Upper lobe of right lung (tissue), 1 donor: ENCODE measurements around the gene STEAP3. TPM values are rescaled to one million over a fixed set of nuclear protein-coding genes. Genes with fewer than 3 reads are reported as not detected.

Experiments used
- ATAC-seq: fragments of 200-7000 bp; cut with Tn5 transposase; one replicate; pipeline ENCODE4 v1.9.1; 2020; ENCODE audit warnings: mild to moderate bottlenecking, moderate library complexity
- DNase-seq: peaks from one replicate; pipeline ENCODE4 v3.0.0-alpha.2; 2020
- H3K27ac ChIP-seq: fragments of 200-600 bp; one replicate; pipeline ENCODE4 v1.8.0; 2022
- H3K27me3 ChIP-seq: fragments of 200-600 bp; one replicate; pipeline ENCODE4 v1.8.0; 2022; ENCODE audit warnings: mild to moderate bottlenecking
- H3K36me3 ChIP-seq: fragments of 200-600 bp; one replicate; pipeline ENCODE4 v1.8.0; 2022
- H3K4me1 ChIP-seq: fragments of 200-600 bp; one replicate; pipeline ENCODE4 v1.8.0; 2022
- H3K4me3 ChIP-seq: fragments of 200-600 bp; one replicate; pipeline ENCODE4 v1.8.0; 2022; ENCODE audit warnings: mild to moderate bottlenecking
- H3K9me3 ChIP-seq: fragments of 200-600 bp; one replicate; pipeline ENCODE4 v1.8.0; 2022
- CTCF ChIP-seq: fragments of 200-600 bp; IDR thresholded peaks from one replicate; pipeline ENCODE4 v1.8.0; 2022; ENCODE audit warnings: antibody characterized with exemption
- intact Hi-C: fragments of 100-400 bp; cut with DNase I; formaldehyde crosslinking; loops from one replicate; pipeline ENCODE4 v1.11.0; 2022
- total RNA-seq: library from RNA; stranded (reverse); fragmentation: NEBNext Ultra II Directional; extraction: Animal tissue kit (Norgen Biotek cat#: 25700); gene quantifications from one replicate; pipeline ENCODE4 v1.2.1, GENCODE V29; 2021
- donor health status: DM: no; HTN: yes; CAD: no; lungs with severe emphysema.

STEAP3 gene
- total RNA-seq, 1 donor from 2014 or later, result 14.1 TPM

GRCh38 chr2:119230219-119231185 is 6.9 kb downstream of the STEAP3 start:
- Histone ChIP-seq H3K27ac (no peak overlapping the region), H3K9me3 (no peaks in the 10 kb centered on the region), H3K36me3 (no peaks in the 10 kb centered on the region), H3K4me1 (peaks cover 6% of the 10 kb centered on the region), H3K4me3 (no peak overlapping the region), H3K27me3 (no peaks in the 10 kb centered on the region)
- ATAC-seq (no peak), DNase-seq (no peak)
- no peak for TF ChIP-seq CTCF
- intact Hi-C loops, result no loop called here

DNA sequence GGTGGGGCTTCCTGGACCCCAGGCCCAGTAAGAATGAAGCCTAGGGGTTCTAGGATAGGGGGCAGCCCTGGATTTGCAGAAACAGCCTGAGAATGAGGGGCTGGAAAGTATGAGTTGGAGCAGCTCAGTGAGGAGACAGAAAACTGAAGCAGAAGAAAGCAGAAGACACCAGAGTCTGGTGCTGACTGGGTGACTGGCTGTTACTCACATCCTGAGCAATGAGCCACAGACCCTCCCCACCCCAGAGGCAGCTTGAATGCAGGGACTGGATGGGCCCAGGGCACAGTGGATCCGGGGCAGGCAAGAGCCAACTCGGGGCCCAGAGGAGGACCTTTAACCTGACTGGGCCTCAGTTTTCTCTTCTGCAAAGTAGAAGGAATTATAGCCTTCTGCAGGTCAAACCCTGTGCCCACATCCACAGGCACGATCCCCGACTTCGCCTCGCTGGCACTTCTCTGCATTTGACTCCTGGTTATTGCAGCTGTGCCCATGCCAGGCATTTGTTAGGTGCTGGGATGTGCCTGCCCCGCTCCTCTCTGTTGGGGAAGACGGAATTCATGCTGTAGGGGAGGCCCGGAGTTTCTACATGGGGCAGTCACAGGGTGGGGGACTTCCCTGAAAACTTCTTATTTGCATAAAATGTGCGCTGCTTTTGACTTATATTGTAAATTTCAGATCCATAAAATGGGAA is 8.5 kb downstream of the STEAP3 start:
- no peaks in the 10 kb centered on the region for H3K9me3 ChIP-seq
- H3K4me1 ChIP-seq, result no peaks in the 10 kb centered on the region
- DNase-seq (no peak), ATAC-seq (no peak)
- no peaks in the 10 kb centered on the region for H3K27me3 ChIP-seq
- H3K4me3 ChIP-seq, result no peak overlapping the region
- no peak overlapping the region for H3K27ac ChIP-seq
- intact Hi-C loops, result no loop called here
- H3K36me3 ChIP-seq, result no peaks in the 10 kb centered on the region
- TF ChIP-seq CTCF, result no peak

DNA sequence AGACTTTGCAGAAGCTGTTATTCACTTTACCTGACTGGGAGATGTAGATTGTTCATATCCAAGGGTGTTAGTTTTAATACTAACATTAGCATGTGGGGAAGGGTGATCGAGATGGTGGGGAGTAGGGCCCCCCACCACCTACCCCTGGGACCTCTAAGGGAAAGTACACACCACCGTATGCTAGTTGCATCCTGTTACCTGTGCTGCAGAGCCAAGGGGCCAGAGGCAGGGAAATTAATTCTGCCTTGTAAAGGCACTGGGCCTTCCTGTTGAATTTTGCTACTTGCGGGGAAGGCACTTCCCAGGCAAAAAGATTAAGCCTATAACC is 9.0 kb downstream of the STEAP3 start:
- no peak overlapping the region for H3K27ac ChIP-seq
- intact Hi-C loops, result no loop called here
- H3K27me3 ChIP-seq, result no peaks in the 10 kb centered on the region
- TF ChIP-seq CTCF, result no peak
- DNase-seq (no peak), ATAC-seq (no peak)
- H3K9me3 ChIP-seq, result no peaks in the 10 kb centered on the region
- H3K4me3 ChIP-seq, result no peak overlapping the region
- H3K4me1 ChIP-seq, result no peaks in the 10 kb centered on the region
- no peaks in the 10 kb centered on the region for H3K36me3 ChIP-seq

DNA sequence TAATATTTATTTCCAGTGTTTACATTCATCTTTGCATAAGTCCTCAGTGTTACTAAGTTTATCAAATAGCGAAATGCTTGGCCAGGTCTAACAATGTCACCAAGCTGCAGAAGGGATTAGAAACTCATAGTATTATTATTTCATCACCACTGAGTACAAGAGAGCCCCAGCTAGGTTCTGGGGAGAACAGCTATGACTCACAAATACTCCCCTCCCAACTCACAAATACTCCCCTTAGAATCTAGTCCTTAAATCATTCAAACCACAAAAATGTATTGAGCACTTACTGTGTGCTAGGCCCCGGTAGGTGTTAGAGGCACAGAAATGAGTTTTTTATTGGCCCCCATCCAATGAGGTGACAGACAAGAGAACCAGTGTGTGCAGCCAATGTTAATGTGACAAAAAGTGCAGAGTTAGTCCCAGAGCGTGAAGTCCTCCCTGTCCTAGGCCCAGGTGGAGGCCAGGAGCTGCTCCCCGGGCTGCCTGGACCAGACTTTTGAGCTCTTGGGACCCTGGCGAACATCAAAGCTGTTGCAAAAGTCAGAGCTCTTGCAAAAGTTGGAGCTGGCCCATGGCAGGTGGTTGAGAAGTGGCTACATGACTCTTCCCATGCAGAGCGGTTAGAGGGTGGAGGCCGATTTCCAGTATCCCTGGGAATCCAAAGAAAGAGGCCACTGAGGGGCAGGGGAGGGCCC is 9.8 kb downstream of the STEAP3 start:
- DNase-seq (no peak), ATAC-seq (peak; percentile 30)
- Histone ChIP-seq H3K27me3 (no peaks in the 10 kb centered on the region), H3K27ac (no peak overlapping the region), H3K9me3 (no peaks in the 10 kb centered on the region), H3K4me1 (no peaks in the 10 kb centered on the region), H3K4me3 (no peak overlapping the region), H3K36me3 (no peaks in the 10 kb centered on the region)
- TF ChIP-seq CTCF, result no peak
- intact Hi-C loops, result no loop called here

- Histone ChIP-seq H3K9me3 (no peaks in the 10 kb centered on the region), H3K27me3 (no peaks in the 10 kb centered on the region), H3K36me3 (no peaks in the 10 kb centered on the region), H3K4me3 (no peak overlapping the region), H3K27ac (no peak overlapping the region), H3K4me1 (no peaks in the 10 kb centered on the region)
- peak; percentile 14 for TF ChIP-seq CTCF
- DNase-seq, result no peak
- intact Hi-C loops, result no loop called here
- peak; percentile 29 for ATAC-seq
Measured at GRCh38 chr2:119234021-119235019, 10.7 kb downstream of the STEAP3 start.
